NCI-H2081 treated with DMSO at 0.1 percent for 48 hours (cell line): ENCODE measurements around the gene AMY1C.
"Not testable (repeated sequence)": the region's sequence is repeated elsewhere in the genome, so short reads cannot be mapped to it uniquely, and the experiment has no call there.

Experiments
- DNase-seq: peaks from one replicate; lab custom pipeline; 2025; lab: John Stamatoyannopoulos, UW

The AMY1C gene

GRCh38 chr1:103749598-103749997 lies at the start of gene AMY1C:
TSS of gene AMY1C (plus strand) at chr1:103749898. CDS start at chr1:103750470, 572 bp downstream.
- DNase-seq, result not testable (repeated sequence)

- not testable (repeated sequence) for DNase-seq
Measured at GRCh38 chr1:103700669-103701068, 49.0 kb upstream of the AMY1C start.

GRCh38 chr1:103701256-103701655 lies 48.4 kb upstream of the AMY1C start:
- not testable (repeated sequence) for DNase-seq

- DNase-seq, result not testable (repeated sequence)
Measured at GRCh38 chr1:103707670-103708069, 42.0 kb upstream of the AMY1C start.

- DNase-seq, result not testable (repeated sequence)
Measured at GRCh38 chr1:103710381-103710780, 39.3 kb upstream of the AMY1C start.

- DNase-seq, result not testable (repeated sequence)
Measured at GRCh38 chr1:103717404-103717803, 32.3 kb upstream of the AMY1C start.

GRCh38 chr1:103721473-103721872 lies 28.2 kb upstream of the AMY1C start:
- DNase-seq, result not testable (repeated sequence)

- not testable (repeated sequence) for DNase-seq
Measured at GRCh38 chr1:103735334-103735733, 14.4 kb upstream of the AMY1C start.

- DNase-seq, result not testable (repeated sequence)
Measured at GRCh38 chr1:103738031-103738430, 11.7 kb upstream of the AMY1C start.

- DNase-seq, result not testable (repeated sequence)
Measured at GRCh38 chr1:103744449-103744848, 5.2 kb upstream of the AMY1C start.

- DNase-seq, result not testable (repeated sequence)
Measured at GRCh38 chr1:103745040-103745439, 4.7 kb upstream of the AMY1C start.

GRCh38 chr1:103748273-103748672 lies 1.4 kb upstream of the AMY1C start:
- DNase-seq, result not testable (repeated sequence)

GRCh38 chr1:103761896-103762295 lies 12.2 kb downstream of the AMY1C start:
- no peak for DNase-seq

GRCh38 chr1:103779932-103780331 lies 30.2 kb downstream of the AMY1C start:
- no peak for DNase-seq

- DNase-seq, result no peak
Measured at GRCh38 chr1:103783944-103784377, 34.3 kb downstream of the AMY1C start.

- no peak for DNase-seq
Measured at GRCh38 chr1:103788377-103788776, 38.7 kb downstream of the AMY1C start.

GRCh38 chr1:103790172-103790571 lies 40.5 kb downstream of the AMY1C start:
- no peak for DNase-seq
